IgD-negative memory B cell (primary cell): Measurements from ENCODE around the gene NFATC2. TPM values are rescaled to one million over a fixed set of nuclear protein-coding genes. Genes with fewer than 3 reads are reported as not detected.
A peak's percentile ranks its signal among the peaks of the same experiment; 100 is the strongest.

ENCODE experiments used
- H3K27ac Mint-ChIP-seq, 3 donors: one replicate each; pipeline ENCODE4 v1.8.0; 2020 to 2022; ENCODE audit warnings: mild to moderate bottlenecking in 3 of 3, mixed read lengths in 3 of 3, moderate library complexity in 1 of 3
- H3K27me3 Mint-ChIP-seq: one replicate; pipeline ENCODE4 v1.8.0; 2021; ENCODE audit warnings: mixed read lengths
- H3K36me3 Mint-ChIP-seq: one replicate; pipeline ENCODE4 v1.8.0; 2020; ENCODE audit warnings: mild to moderate bottlenecking, mixed read lengths
- H3K4me1 Mint-ChIP-seq, 3 donors: one replicate each; pipeline ENCODE4 v1.8.0; 2020 to 2022; ENCODE audit warnings: mixed read lengths in 3 of 3, mild to moderate bottlenecking in 1 of 3
- H3K4me3 Mint-ChIP-seq, 4 donors: one replicate each; pipeline ENCODE4 v1.8.0; 2020 to 2022; ENCODE audit warnings: mild to moderate bottlenecking in 4 of 4, mixed read lengths in 4 of 4, moderate library complexity in 3 of 4
- H3K9me3 Mint-ChIP-seq, 3 donors: one replicate each; pipeline ENCODE4 v1.8.0; 2020 to 2021; ENCODE audit warnings: mixed read lengths in 3 of 3, mild to moderate bottlenecking in 1 of 3
- polyA plus RNA-seq: library from polyadenylated mRNA; unstranded; fragments of 300-500 nt; fragmentation: Illumina TruSeq; gene quantifications from one replicate; pipeline ENCODE4 v1.2.3, GENCODE V29; 2021

The NFATC2 gene
- polyA plus RNA-seq, 1 donor from 2014 or later: 17.4 TPM

- Mint-ChIP-seq H3K27ac (peak overlapping the region in 1 of 3 donors; percentile 73), H3K27me3 (no peaks in the 10 kb centered on the region), H3K4me3 (no peak overlapping the region), H3K4me1 (peaks cover 12 to 44% (median 12%) of the 10 kb centered on the region in 3 donors), H3K36me3 (peaks cover 9% of the 10 kb centered on the region), H3K9me3 (no peaks in the 10 kb centered on the region)
Observed at GRCh38 chr20:51508158-51508557, 34.4 kb downstream of the NFATC2 start.

GRCh38 chr20:51507216-51508036, 35.1 kb downstream of the NFATC2 start:
- Mint-ChIP-seq H3K27ac (peak overlapping the region in 2 of 3 donors; percentile 59 to 64), H3K36me3 (peaks cover 9% of the 10 kb centered on the region), H3K27me3 (no peaks in the 10 kb centered on the region), H3K4me3 (peak overlapping the region in 2 of 4 donors; percentile 8 to 49), H3K4me1 (peaks cover 12 to 47% (median 16%) of the 10 kb centered on the region in 3 donors), H3K9me3 (no peaks in the 10 kb centered on the region)

GRCh38 chr20:51506527-51507215, 35.8 kb downstream of the NFATC2 start:
- Mint-ChIP-seq H3K27ac (no peak overlapping the region), H3K4me3 (no peak overlapping the region), H3K4me1 (peaks cover 16 to 47% (median 24%) of the 10 kb centered on the region in 3 donors), H3K27me3 (no peaks in the 10 kb centered on the region), H3K9me3 (no peaks in the 10 kb centered on the region), H3K36me3 (peaks cover 9% of the 10 kb centered on the region)

GRCh38 chr20:51505566-51505965, 37.0 kb downstream of the NFATC2 start:
- Mint-ChIP-seq H3K27ac (peak overlapping the region; percentile 19 to 91 (median 67)), H3K4me1 (peaks cover 26 to 47% (median 32%) of the 10 kb centered on the region in 3 donors), H3K27me3 (no peaks in the 10 kb centered on the region), H3K4me3 (peak overlapping the region in 1 of 4 donors; percentile 72), H3K36me3 (peaks cover 9% of the 10 kb centered on the region), H3K9me3 (no peaks in the 10 kb centered on the region)

GRCh38 chr20:51503376-51503775, 39.1 kb downstream of the NFATC2 start:
- peaks cover 42 to 58% (median 50%) of the 10 kb centered on the region in 3 donors for H3K4me1 Mint-ChIP-seq
- no peaks in the 10 kb centered on the region for H3K27me3 Mint-ChIP-seq
- no peak overlapping the region for H3K4me3 Mint-ChIP-seq
- H3K9me3 Mint-ChIP-seq: no peaks in the 10 kb centered on the region
- peaks cover 5% of the 10 kb centered on the region for H3K36me3 Mint-ChIP-seq
- peak overlapping the region in 2 of 3 donors; percentile 47 to 72 for H3K27ac Mint-ChIP-seq

GRCh38 chr20:51500936-51501335, 41.6 kb downstream of the NFATC2 start:
- Mint-ChIP-seq H3K27me3 (no peaks in the 10 kb centered on the region), H3K9me3 (no peaks in the 10 kb centered on the region), H3K27ac (peak overlapping the region in 2 of 3 donors; percentile 72 to 76), H3K4me1 (peaks cover 63 to 72% (median 71%) of the 10 kb centered on the region in 3 donors), H3K4me3 (peak overlapping the region in 3 of 4 donors; percentile 13 to 48 (median 45)), H3K36me3 (peaks cover 7% of the 10 kb centered on the region)

GRCh38 chr20:51500311-51500710, 42.2 kb downstream of the NFATC2 start:
- Mint-ChIP-seq H3K27me3 (no peaks in the 10 kb centered on the region), H3K4me1 (peaks cover 60 to 72% (median 71%) of the 10 kb centered on the region in 3 donors), H3K9me3 (no peaks in the 10 kb centered on the region), H3K36me3 (peaks cover 6% of the 10 kb centered on the region), H3K4me3 (peak overlapping the region in 2 of 4 donors; percentile 25 to 76), H3K27ac (peak overlapping the region in 1 of 3 donors; percentile 72)

GRCh38 chr20:51498765-51499540, 43.6 kb downstream of the NFATC2 start:
- Mint-ChIP-seq H3K4me3 (peak overlapping the region in 2 of 4 donors; percentile 49 to 93), H3K4me1 (peaks cover 67 to 71% (median 68%) of the 10 kb centered on the region in 3 donors), H3K27me3 (no peaks in the 10 kb centered on the region), H3K27ac (peak overlapping the region; percentile 86 to 92 (median 88)), H3K9me3 (no peaks in the 10 kb centered on the region), H3K36me3 (peaks cover 5% of the 10 kb centered on the region)

GRCh38 chr20:51497542-51498467, 44.7 kb downstream of the NFATC2 start:
- H3K4me3 Mint-ChIP-seq: peak overlapping the region; percentile 46 to 93 (median 79)
- H3K27me3 Mint-ChIP-seq: no peaks in the 10 kb centered on the region
- H3K27ac Mint-ChIP-seq: peak overlapping the region; percentile 86 to 92 (median 88)
- peaks cover 5% of the 10 kb centered on the region for H3K36me3 Mint-ChIP-seq
- H3K9me3 Mint-ChIP-seq: no peaks in the 10 kb centered on the region
- peaks cover 62 to 67% (median 65%) of the 10 kb centered on the region in 3 donors for H3K4me1 Mint-ChIP-seq

GRCh38 chr20:51496964-51497363, 45.6 kb downstream of the NFATC2 start:
- H3K4me3 Mint-ChIP-seq: peak overlapping the region in 2 of 4 donors; percentile 91 to 93
- no peaks in the 10 kb centered on the region for H3K27me3 Mint-ChIP-seq
- H3K4me1 Mint-ChIP-seq: peaks cover 55 to 64% (median 58%) of the 10 kb centered on the region in 3 donors
- H3K36me3 Mint-ChIP-seq: peaks cover 5% of the 10 kb centered on the region
- peak overlapping the region; percentile 86 to 92 (median 88) for H3K27ac Mint-ChIP-seq
- H3K9me3 Mint-ChIP-seq: no peaks in the 10 kb centered on the region

- H3K4me1 Mint-ChIP-seq: peaks cover 46 to 56% (median 48%) of the 10 kb centered on the region in 3 donors
- H3K27ac Mint-ChIP-seq: peak overlapping the region in 1 of 3 donors; percentile 88
- H3K27me3 Mint-ChIP-seq: no peaks in the 10 kb centered on the region
- H3K36me3 Mint-ChIP-seq: peaks cover 5% of the 10 kb centered on the region
- H3K9me3 Mint-ChIP-seq: no peaks in the 10 kb centered on the region
- peak overlapping the region in 2 of 4 donors; percentile 30 to 60 for H3K4me3 Mint-ChIP-seq
Observed at GRCh38 chr20:51495921-51496545, 46.5 kb downstream of the NFATC2 start.

- peak overlapping the region in 1 of 4 donors; percentile 58 for H3K4me3 Mint-ChIP-seq
- peaks cover 41 to 51% (median 46%) of the 10 kb centered on the region in 3 donors for H3K4me1 Mint-ChIP-seq
- H3K9me3 Mint-ChIP-seq: no peaks in the 10 kb centered on the region
- peaks cover 7% of the 10 kb centered on the region for H3K36me3 Mint-ChIP-seq
- H3K27me3 Mint-ChIP-seq: no peaks in the 10 kb centered on the region
- peak overlapping the region in 2 of 3 donors; percentile 78 to 98 for H3K27ac Mint-ChIP-seq
Observed at GRCh38 chr20:51495291-51495690, 47.2 kb downstream of the NFATC2 start.
